GM04503 (cell line): Measurements from ENCODE around the gene RTN4R.
"Not testable (repeated sequence)": the region's sequence is repeated elsewhere in the genome, so short reads cannot be mapped to it uniquely, and the experiment has no call there.

Source experiments
- DNase-seq: peaks from one replicate; pipeline ENCODE4 v3.0.0-alpha.2; 2012; ENCODE audit warnings: low read depth

The RTN4R gene

GRCh38 chr22:20305894-20306645 lies 38.0 kb upstream of the RTN4R start:
- DNase-seq: no peak

GRCh38 chr22:20305230-20305893 lies 37.2 kb upstream of the RTN4R start:
- not testable (repeated sequence) for DNase-seq

GRCh38 chr22:20304646-20305045 lies 36.5 kb upstream of the RTN4R start:
- no peak for DNase-seq

GRCh38 chr22:20303229-20303534 lies 35.1 kb upstream of the RTN4R start:
- DNase-seq: not testable (repeated sequence)

- no peak for DNase-seq
Observed at GRCh38 chr22:20302438-20303228, 34.5 kb upstream of the RTN4R start.

GRCh38 chr22:20299746-20300136 lies 31.6 kb upstream of the RTN4R start:
- DNase-seq: no peak

- DNase-seq: no peak
Observed at GRCh38 chr22:20298803-20299745, 31.0 kb upstream of the RTN4R start.

- DNase-seq: no peak
Observed at GRCh38 chr22:20298110-20298802, 30.1 kb upstream of the RTN4R start.

GRCh38 chr22:20297414-20298109 lies 29.4 kb upstream of the RTN4R start:
- no peak for DNase-seq

- no peak for DNase-seq
Observed at GRCh38 chr22:20296598-20296997, 28.5 kb upstream of the RTN4R start.

GRCh38 chr22:20295262-20296064 lies 27.3 kb upstream of the RTN4R start:
- no peak for DNase-seq

- DNase-seq: no peak
Observed at GRCh38 chr22:20292673-20293232, 24.6 kb upstream of the RTN4R start.

- DNase-seq: no peak
Observed at GRCh38 chr22:20292108-20292507, 24.0 kb upstream of the RTN4R start.

GRCh38 chr22:20291604-20292063 lies 23.5 kb upstream of the RTN4R start:
- DNase-seq: no peak

- DNase-seq: no peak
Observed at GRCh38 chr22:20291249-20291586, 23.1 kb upstream of the RTN4R start.

GRCh38 chr22:20290578-20291248 lies 22.6 kb upstream of the RTN4R start:
- no peak for DNase-seq

- DNase-seq: no peak
Observed at GRCh38 chr22:20290045-20290392, 21.9 kb upstream of the RTN4R start.

- DNase-seq: not testable (repeated sequence)
Observed at GRCh38 chr22:20289182-20290044, 21.3 kb upstream of the RTN4R start.
